Measurements from ENCODE around the gene DNM2. TPM values are rescaled to one million over a fixed set of nuclear protein-coding genes. Genes with fewer than 3 reads are reported as not detected.
"Not testable (repeated sequence)": the region's sequence is repeated elsewhere in the genome, so short reads cannot be mapped to it uniquely, and the experiment has no call there.

DNM2 gene
- total and polyA plus RNA-seq, 8 donors = 77.8 to 541 (median 277) TPM

GRCh38 chr19:10866495-10866894 is 148.6 kb downstream of the DNM2 start:
- H3K36me3 ChIP-seq = no peaks in the 10 kb centered on the region
- 89 to 96% (median 93%) methylated on average over 8 to 10 of the region's 10 CpGs for WGBS, 5 donors

GRCh38 chr19:10868872-10869547 is 151.1 kb downstream of the DNM2 start:
- no peak overlapping the region for H3K27ac ChIP-seq
- no peak overlapping the region for H3K4me3 ChIP-seq
- no peaks in the 10 kb centered on the region for H3K36me3 ChIP-seq
- no peaks in the 10 kb centered on the region for H3K27me3 ChIP-seq
- intact Hi-C loops (cut with DNase I; ENCODE audit: low total_unique reads) = no loop called here
- 86 to 95% (median 88%) methylated on average over 10 of the region's 10 CpGs for WGBS, 5 donors
- no peak for DNase-seq
- H3K4me1 ChIP-seq = peaks cover 16 to 37% (median 29%) of the 10 kb centered on the region in 4 donors
- no peak for TF ChIP-seq POLR2AphosphoS5 (IDR thresholded peaks at IDR 0.05)
- TF ChIP-seq POLR2A (IDR thresholded peaks at IDR 0.05) = no peak
- no peak for TF ChIP-seq EP300 (IDR thresholded peaks at IDR 0.05)
- no peak for TF ChIP-seq CTCF (IDR thresholded peaks at IDR 0.05)
- no peaks in the 10 kb centered on the region for H3K9me3 ChIP-seq

More at GRCh38 chr19:10866495-10866894, 148.6 kb downstream of the DNM2 start:
- Histone ChIP-seq H3K9me3 (no peaks in the 10 kb centered on the region), H3K27ac (no peak overlapping the region), H3K4me1 (peaks cover 8 to 32% (median 20%) of the 10 kb centered on the region in 4 donors), H3K4me3 (no peak overlapping the region), H3K27me3 (no peaks in the 10 kb centered on the region)
- DNase-seq = no peak
- intact Hi-C loops (cut with DNase I; ENCODE audit: low total_unique reads) = no loop called here
- TF ChIP-seq POLR2A (IDR thresholded peaks at IDR 0.05) = no peak
- TF ChIP-seq POLR2AphosphoS5 (IDR thresholded peaks at IDR 0.05) = no peak
- no peak for TF ChIP-seq CTCF (IDR thresholded peaks at IDR 0.05)
- TF ChIP-seq EP300 (IDR thresholded peaks at IDR 0.05) = no peak

- not testable (repeated sequence) for H3K9me3 ChIP-seq, H3K36me3 ChIP-seq, H3K4me3 ChIP-seq, H3K27me3 ChIP-seq
- WGBS, 5 donors = 91 to 96% (median 92%) methylated on average over 11 of the region's 11 CpGs
- intact Hi-C loops (cut with DNase I; ENCODE audit: low total_unique reads) = loop anchor here (10.0 kb wide), 1 partner anchor 55 kb away; the partner anchor contains the start of genes TIMM29 and YIPF2
- peak in 1 of 2 donors; percentile 35 for DNase-seq
- peaks cover 8 to 30% (median 28%) of the 10 kb centered on the region in 4 donors for H3K4me1 ChIP-seq
- H3K27ac ChIP-seq = peak overlapping the region in 2 of 5 donors; percentile 80 to 82
Observed at GRCh38 chr19:10869872-10870311, 152.0 kb downstream of the DNM2 start.

- Histone ChIP-seq H3K4me3 (peak overlapping the region; percentile 43 to 51 (median 46)), H3K4me1 (peaks cover 8 to 32% (median 31%) of the 10 kb centered on the region in 4 donors), H3K36me3 (no peaks in the 10 kb centered on the region), H3K27ac (peak overlapping the region; percentile 80 to 86 (median 82)), H3K27me3 (no peaks in the 10 kb centered on the region), H3K9me3 (no peaks in the 10 kb centered on the region)
- DNase-seq = no peak
- no peak for TF ChIP-seq EP300 (IDR thresholded peaks at IDR 0.05)
- TF ChIP-seq POLR2A (IDR thresholded peaks at IDR 0.05) = no peak
- no peak for TF ChIP-seq CTCF (IDR thresholded peaks at IDR 0.05)
- TF ChIP-seq POLR2AphosphoS5 (IDR thresholded peaks at IDR 0.05) = no peak
- intact Hi-C loops (cut with DNase I; ENCODE audit: low total_unique reads) = loop anchor here (10.0 kb wide), 1 partner anchor 54 kb away; the partner anchor contains the start of genes TIMM29 and YIPF2
- 1 to 3% (median 2%) methylated on average over 16 to 22 of the region's 22 CpGs for WGBS, 5 donors
Observed at GRCh38 chr19:10870501-10870954, 152.6 kb downstream of the DNM2 start.
